ENCODE results near the gene XRCC3.

GRCh38 chr14:103744621-103745395, 29.6 kb upstream of the XRCC3 start:
- TF ChIP-seq CTCF (IDR thresholded peaks at IDR 0.05), result no peak
- no peak for TF ChIP-seq SIN3A (IDR thresholded peaks at IDR 0.05; ENCODE audit: borderline replicate concordance, insufficient read depth, low read depth, low read length)
- no peak for TF ChIP-seq POLR2AphosphoS5 (IDR thresholded peaks at IDR 0.05; ENCODE audit: low read depth, low read length)
- TF ChIP-seq REST (IDR thresholded peaks at IDR 0.05; ENCODE audit: insufficient read depth in 1 of 2, low read depth in 2 of 2, low read length in 1 of 2), result no peak

All from Panc1 (cell line).